Keratinocyte (primary cell): ENCODE data around the gene KRT6C. TPM values are rescaled to one million over a fixed set of nuclear protein-coding genes. Genes with fewer than 3 reads are reported as not detected.
A peak's percentile ranks its signal among the peaks of the same experiment; 100 is the strongest.

Experiments used
- DNase-seq: peaks from one replicate; pipeline ENCODE4 v3.0.0-alpha.2; 2011; ENCODE audit warnings: low read depth, missing footprints, low spot score
- FAIRE-seq: peaks from 2 replicates; lab custom pipeline; 2011; peaks lifted over from hg19 to GRCh38; lab: Jason Lieb, UNC
- H2AFZ ChIP-seq: 2 replicates; pipeline ENCODE4 v1.6.0; 2012; ENCODE audit warnings: low read length, control low read depth, inconsistent platforms; ENCODE audit not compliant: control insufficient read depth
- H3K27ac ChIP-seq: 2 replicates; pipeline ENCODE4 v1.5.1; 2011; ENCODE audit warnings: low read length; ENCODE audit not compliant: control insufficient read depth, insufficient read depth
- H3K27me3 ChIP-seq: 3 replicates; pipeline ENCODE4 v1.6.0; 2011; ENCODE audit warnings: low read length; ENCODE audit not compliant: control insufficient read depth, insufficient read depth; ENCODE audit errors: extremely low read depth
- H3K36me3 ChIP-seq, 2 experiments: 2 replicates in 1 of 2; 3 replicates in 1 of 2; pipeline ENCODE4 v1.5.1; 2011; ENCODE audit warnings: low read length in 2 of 2, mild to moderate bottlenecking in 1 of 2; ENCODE audit not compliant: control insufficient read depth in 2 of 2, insufficient read depth in 2 of 2; ENCODE audit errors: extremely low read depth in 1 of 2
- H3K4me1 ChIP-seq: 3 replicates; pipeline ENCODE4 v1.5.1; 2011; ENCODE audit warnings: low read length; ENCODE audit not compliant: control insufficient read depth, insufficient read depth; ENCODE audit errors: extremely low read depth
- H3K4me2 ChIP-seq: 3 replicates; pipeline ENCODE4 v1.6.0; 2011; ENCODE audit warnings: low read depth, low read length; ENCODE audit not compliant: control insufficient read depth, insufficient read depth; ENCODE audit errors: extremely low read depth
- H3K4me3 ChIP-seq, 3 experiments: fragments of 200-600 bp in 1 of 3; sonication (generic) in 1 of 3; 2 replicates in 2 of 3; 3 replicates in 1 of 3; pipeline ENCODE4 v1.5.1; 2011 to 2016; ENCODE audit warnings: low read length in 3 of 3, mild to moderate bottlenecking in 3 of 3, control low read depth in 2 of 3, inconsistent platforms in 1 of 3, low read depth in 1 of 3, mixed read lengths in 1 of 3, mixed run types in 1 of 3, moderate library complexity in 1 of 3; ENCODE audit not compliant: control insufficient read depth in 2 of 3, insufficient read depth in 2 of 3; ENCODE audit errors: extremely low read depth in 1 of 3
- H3K79me2 ChIP-seq: 2 replicates; pipeline ENCODE4 v1.6.0; 2012; ENCODE audit warnings: low read length; ENCODE audit not compliant: control insufficient read depth, insufficient read depth
- H3K9ac ChIP-seq: 3 replicates; pipeline ENCODE4 v1.6.0; 2011; ENCODE audit warnings: low read length; ENCODE audit not compliant: control insufficient read depth, insufficient read depth; ENCODE audit errors: extremely low read depth
- H3K9me1 ChIP-seq: 3 replicates; pipeline ENCODE4 v1.6.0; 2011; ENCODE audit warnings: low read length; ENCODE audit not compliant: control insufficient read depth, insufficient read depth; ENCODE audit errors: extremely low read depth
- H3K9me3 ChIP-seq: 2 replicates; pipeline ENCODE4 v1.5.1; 2012; ENCODE audit warnings: low read depth, low read length; ENCODE audit not compliant: control insufficient read depth
- H4K20me1 ChIP-seq: 3 replicates; pipeline ENCODE4 v1.6.0; 2011; ENCODE audit warnings: low read length; ENCODE audit not compliant: control insufficient read depth, insufficient read depth; ENCODE audit errors: extremely low read depth
- CTCF ChIP-seq, 3 experiments: IDR thresholded peaks in 1 of 3; conservative IDR thresholded peaks in 1 of 3; optimal IDR thresholded peaks in 1 of 3; 2 replicates in 2 of 3; 3 replicates in 1 of 3; pipeline versions ENCODE3 to v1.5.1; 2011; ENCODE audit warnings: low read length in 3 of 3, mild to moderate bottlenecking in 3 of 3, moderate library complexity in 2 of 3, control low read depth in 1 of 3, inconsistent platforms in 1 of 3; ENCODE audit not compliant: insufficient read depth in 2 of 3; ENCODE audit errors: extremely low read depth in 1 of 3
- EZH2 ChIP-seq: IDR thresholded peaks from one replicate; pipeline ENCODE4 v1.6.1; 2012; ENCODE audit warnings: inconsistent platforms, mild to moderate bottlenecking, low read length, moderate library complexity
- dilution Hi-C: fragments of 300-500 bp; cut with MboI; formaldehyde crosslinking; loops from one replicate; pipeline ENCODE4 v1.7.0; 2020; ENCODE audit warnings: low sequenced_read_pairs; ENCODE audit not compliant: extremely low pct_ligation_motif_present
- polyA plus RNA-seq, 5 experiments: library from polyadenylated mRNA; depleted of rRNA in 3 of 5; stranded (reverse) in 3 of 5; stranded (forward) in 1 of 5; unstranded in 1 of 5; fragments of >200 nt; gene quantifications; 1 replicate in 1 of 5; 2 replicates in 3 of 5; 3 replicates in 1 of 5; pipeline versions ENCODE4 v1.2.1 to v1.2.3, GENCODE V29; 2011 to 2012; ENCODE audit warnings: missing spikeins in 2 of 5, low read depth in 1 of 5, low replicate concordance in 1 of 5

KRT6C gene
- polyA plus RNA-seq, 1 donor (not counting 4 experiments of a cell fraction or from before 2014, with no cell fraction given), result 357 TPM

- H3K4me3 ChIP-seq, result peak overlapping the region in 1 of 3 experiments; percentile 4
- DNase-seq, result peak; percentile 96
- peak overlapping the region; percentile 96 for H3K4me2 ChIP-seq
- TF ChIP-seq EZH2 (no peak), CTCF (optimal IDR thresholded peaks at IDR 0.05 in 1 of 3, IDR thresholded peaks at IDR 0.05 in 1 of 3, conservative IDR thresholded peaks at IDR 0.05 in 1 of 3; ENCODE audit: extremely low read depth in 1 of 3, insufficient read depth in 2 of 3, low read length in 3 of 3) (no peak)
- no peak overlapping the region for H2AFZ ChIP-seq
- H3K36me3 ChIP-seq, result peaks cover 2 to 5% of the 10 kb centered on the region in 2 experiments
- peak overlapping the region; percentile 92 for H3K9ac ChIP-seq
- dilution Hi-C loops, result no loop called here
- H3K27me3 ChIP-seq, result no peaks in the 10 kb centered on the region
- H3K4me1 ChIP-seq, result peaks cover 62% of the 10 kb centered on the region
- no peaks in the 10 kb centered on the region for H3K9me3 ChIP-seq
- H4K20me1 ChIP-seq, result peaks cover 8% of the 10 kb centered on the region
- H3K9me1 ChIP-seq, result no peaks in the 10 kb centered on the region
- peak; percentile 99 for FAIRE-seq
- peak overlapping the region; percentile 99 for H3K27ac ChIP-seq
- peaks cover 10% of the 10 kb centered on the region for H3K79me2 ChIP-seq
Observed at GRCh38 chr12:52496590-52497071, 23.0 kb upstream of the KRT6C start.

GRCh38 chr12:52496054-52496453 is 22.4 kb upstream of the KRT6C start:
- Histone ChIP-seq H3K9ac (peak overlapping the region; percentile 92), H4K20me1 (peaks cover 14% of the 10 kb centered on the region), H3K27ac (peak overlapping the region; percentile 99), H3K9me3 (no peaks in the 10 kb centered on the region), H2AFZ (no peak overlapping the region), H3K27me3 (no peaks in the 10 kb centered on the region), H3K4me3 (peak overlapping the region; percentile 3 to 4 (median 4)), H3K36me3 (peaks cover 3 to 11% of the 10 kb centered on the region in 2 experiments), H3K4me2 (peak overlapping the region; percentile 96), H3K4me1 (peaks cover 62% of the 10 kb centered on the region), H3K79me2 (peaks cover 16% of the 10 kb centered on the region), H3K9me1 (no peaks in the 10 kb centered on the region)
- DNase-seq (no peak), FAIRE-seq (no peak)
- dilution Hi-C loops, result no loop called here
- TF ChIP-seq CTCF (optimal IDR thresholded peaks at IDR 0.05 in 1 of 3, IDR thresholded peaks at IDR 0.05 in 1 of 3, conservative IDR thresholded peaks at IDR 0.05 in 1 of 3; ENCODE audit: extremely low read depth in 1 of 3, insufficient read depth in 2 of 3, low read length in 3 of 3), result no peak
- TF ChIP-seq EZH2, result no peak
